DMS153 (cell line): ENCODE results near the gene ARHGDIA.

Source experiments
- DNase-seq: peaks from one replicate; lab custom pipeline; 2025; lab: John Stamatoyannopoulos, UW

ARHGDIA gene

GRCh38 chr17:81863833-81864768 is 7.0 kb downstream of the ARHGDIA start:
- no peak for DNase-seq

GRCh38 chr17:81863123-81863675 is 7.9 kb downstream of the ARHGDIA start:
- DNase-seq = no peak

- peak; percentile 100 for DNase-seq
These were observed 10.2 kb downstream of the ARHGDIA start for GRCh38 chr17:81860756-81861568.

GRCh38 chr17:81859906-81860755 is 11.0 kb downstream of the ARHGDIA start, which contains the start of gene P4HB:
Gene P4HB (minus strand): TSS chr17:81860535. CDS start chr17:81860471, 64 bp downstream.
- no peak for DNase-seq

- DNase-seq = no peak
These were observed 11.9 kb downstream of the ARHGDIA start for GRCh38 chr17:81858967-81859905.

- no peak for DNase-seq
These were observed 12.8 kb downstream of the ARHGDIA start for GRCh38 chr17:81858170-81858966.

- DNase-seq = no peak
These were observed 16.0 kb downstream of the ARHGDIA start for GRCh38 chr17:81854974-81855774.

- DNase-seq = no peak
These were observed 18.9 kb downstream of the ARHGDIA start for GRCh38 chr17:81852237-81852636.

GRCh38 chr17:81851423-81851822 is 19.7 kb downstream of the ARHGDIA start:
- no peak for DNase-seq

GRCh38 chr17:81849457-81849856 is 21.7 kb downstream of the ARHGDIA start:
- no peak for DNase-seq

GRCh38 chr17:81846743-81847689 is 24.1 kb downstream of the ARHGDIA start:
- DNase-seq = no peak

- DNase-seq = no peak
These were observed 25.0 kb downstream of the ARHGDIA start for GRCh38 chr17:81845881-81846742.

- no peak for DNase-seq
These were observed 25.8 kb downstream of the ARHGDIA start for GRCh38 chr17:81845361-81845760.

- no peak for DNase-seq
These were observed 26.2 kb downstream of the ARHGDIA start for GRCh38 chr17:81844887-81845286.

- DNase-seq = no peak
These were observed 26.7 kb downstream of the ARHGDIA start for GRCh38 chr17:81844327-81844851.

GRCh38 chr17:81843713-81844326 is 27.3 kb downstream of the ARHGDIA start:
- DNase-seq = no peak
